ENCODE data around the gene DCLK1. TPM values are rescaled to one million over a fixed set of nuclear protein-coding genes. Genes with fewer than 3 reads are reported as not detected.
"Not testable (repeated sequence)": the region's sequence is repeated elsewhere in the genome, so short reads cannot be mapped to it uniquely, and the experiment has no call there.

Gene DCLK1
- polyA plus RNA-seq, 6 donors from 2014 or later, result not detected

GRCh38 chr13:35977060-35977459 is 154.1 kb downstream of the DCLK1 start:
- no peak overlapping the region for H3K27ac Mint-ChIP-seq
- no peak for ATAC-seq (ENCODE audit: low read depth in 2 of 2)
- no peaks in the 10 kb centered on the region for H3K4me1 Mint-ChIP-seq

DNA sequence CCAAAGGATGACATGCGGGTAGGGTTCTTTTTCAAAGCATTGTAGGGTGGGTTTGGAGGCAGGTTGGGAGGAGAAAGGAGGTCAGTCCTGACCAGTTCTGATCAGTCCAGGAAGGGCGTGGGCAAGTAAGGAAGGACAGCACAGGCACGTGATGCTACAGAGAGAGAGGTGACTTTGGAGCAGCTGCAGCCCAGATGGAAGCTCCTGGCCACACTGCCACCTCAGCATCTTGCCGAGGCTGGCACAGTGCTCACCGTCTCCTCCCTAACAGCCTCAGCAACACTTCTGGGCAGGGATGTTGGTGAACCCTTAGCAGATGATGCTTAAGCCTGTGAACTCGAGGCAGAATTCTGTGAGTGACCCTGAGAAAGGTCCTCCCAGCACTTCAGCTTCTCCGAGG is 155.1 kb downstream of the DCLK1 start:
- Mint-ChIP-seq H3K4me3 (no peak overlapping the region), H3K9me3 (peaks cover 0 to 17% (median 9%) of the 10 kb centered on the region in 7 donors)

More at GRCh38 chr13:35977060-35977459, 154.1 kb downstream of the DCLK1 start:
- DNase-seq, result no peak
- H3K36me3 Mint-ChIP-seq, result no peaks in the 10 kb centered on the region
- H3K4me3 Mint-ChIP-seq, result no peak overlapping the region
- H3K27me3 Mint-ChIP-seq, result peaks cover 0 to 9% (median 0%) of the 10 kb centered on the region in 3 donors
- H3K9me3 Mint-ChIP-seq, result peaks cover 0 to 16% (median 9%) of the 10 kb centered on the region in 7 donors

GRCh38 chr13:35966951-35967350 is 164.2 kb downstream of the DCLK1 start:
- peaks cover 0 to 16% (median 8%) of the 10 kb centered on the region in 7 donors for H3K9me3 Mint-ChIP-seq
- H3K4me3 Mint-ChIP-seq; H3K4me1 Mint-ChIP-seq; ATAC-seq (ENCODE audit: low read depth in 2 of 2); H3K27ac Mint-ChIP-seq; H3K36me3 Mint-ChIP-seq; H3K27me3 Mint-ChIP-seq; DNase-seq: not testable (repeated sequence)

More for the DNA sequence above, 155.1 kb downstream of the DCLK1 start:
- no peak for DNase-seq
- Mint-ChIP-seq H3K4me1 (no peaks in the 10 kb centered on the region), H3K27ac (no peak overlapping the region), H3K36me3 (no peaks in the 10 kb centered on the region), H3K27me3 (peaks cover 0 to 5% (median 0%) of the 10 kb centered on the region in 3 donors)
- ATAC-seq (ENCODE audit: low read depth in 2 of 2), result no peak

- H3K27me3 Mint-ChIP-seq, result no peaks in the 10 kb centered on the region
- H3K9me3 Mint-ChIP-seq, result peaks cover 0 to 14% (median 8%) of the 10 kb centered on the region in 7 donors
- no peaks in the 10 kb centered on the region for H3K36me3 Mint-ChIP-seq
- no peaks in the 10 kb centered on the region for H3K4me1 Mint-ChIP-seq
- H3K27ac Mint-ChIP-seq, result no peak overlapping the region
- H3K4me3 Mint-ChIP-seq, result no peak overlapping the region
- ATAC-seq (ENCODE audit: low read depth in 2 of 2), result no peak
- DNase-seq, result no peak
Observed at GRCh38 chr13:35966024-35966423, 165.2 kb downstream of the DCLK1 start.

GRCh38 chr13:35965226-35965927 is 165.8 kb downstream of the DCLK1 start:
- H3K9me3 Mint-ChIP-seq, result peaks cover 2 to 14% (median 5%) of the 10 kb centered on the region in 7 donors
- H3K4me1 Mint-ChIP-seq, result no peaks in the 10 kb centered on the region
- H3K4me3 Mint-ChIP-seq, result no peak overlapping the region
- H3K27ac Mint-ChIP-seq, result no peak overlapping the region
- ATAC-seq (ENCODE audit: low read depth in 2 of 2) (no peak), DNase-seq (no peak)
- H3K27me3 Mint-ChIP-seq, result no peaks in the 10 kb centered on the region
- H3K36me3 Mint-ChIP-seq, result no peaks in the 10 kb centered on the region

DNA sequence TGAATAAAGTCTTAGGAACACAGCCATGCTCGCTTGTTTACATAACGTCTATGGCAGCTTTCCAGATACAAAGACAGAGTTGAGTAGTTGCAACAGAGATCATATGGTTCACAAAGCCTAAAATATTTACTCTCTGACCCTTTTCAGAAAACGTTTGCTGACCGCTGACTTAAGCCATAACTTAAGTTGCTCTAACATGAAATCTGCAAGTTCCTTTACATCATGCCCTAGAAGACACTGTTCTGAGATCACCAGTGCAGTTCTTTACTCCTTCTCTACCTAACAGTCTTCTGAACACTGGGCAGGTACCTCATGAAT is 166.4 kb downstream of the DCLK1 start:
- Mint-ChIP-seq H3K27me3 (no peaks in the 10 kb centered on the region), H3K4me1 (no peaks in the 10 kb centered on the region), H3K9me3 (peaks cover 2 to 14% (median 5%) of the 10 kb centered on the region in 7 donors), H3K4me3 (no peak overlapping the region), H3K27ac (no peak overlapping the region), H3K36me3 (no peaks in the 10 kb centered on the region)
- DNase-seq (no peak), ATAC-seq (ENCODE audit: low read depth in 2 of 2) (no peak)

DNA sequence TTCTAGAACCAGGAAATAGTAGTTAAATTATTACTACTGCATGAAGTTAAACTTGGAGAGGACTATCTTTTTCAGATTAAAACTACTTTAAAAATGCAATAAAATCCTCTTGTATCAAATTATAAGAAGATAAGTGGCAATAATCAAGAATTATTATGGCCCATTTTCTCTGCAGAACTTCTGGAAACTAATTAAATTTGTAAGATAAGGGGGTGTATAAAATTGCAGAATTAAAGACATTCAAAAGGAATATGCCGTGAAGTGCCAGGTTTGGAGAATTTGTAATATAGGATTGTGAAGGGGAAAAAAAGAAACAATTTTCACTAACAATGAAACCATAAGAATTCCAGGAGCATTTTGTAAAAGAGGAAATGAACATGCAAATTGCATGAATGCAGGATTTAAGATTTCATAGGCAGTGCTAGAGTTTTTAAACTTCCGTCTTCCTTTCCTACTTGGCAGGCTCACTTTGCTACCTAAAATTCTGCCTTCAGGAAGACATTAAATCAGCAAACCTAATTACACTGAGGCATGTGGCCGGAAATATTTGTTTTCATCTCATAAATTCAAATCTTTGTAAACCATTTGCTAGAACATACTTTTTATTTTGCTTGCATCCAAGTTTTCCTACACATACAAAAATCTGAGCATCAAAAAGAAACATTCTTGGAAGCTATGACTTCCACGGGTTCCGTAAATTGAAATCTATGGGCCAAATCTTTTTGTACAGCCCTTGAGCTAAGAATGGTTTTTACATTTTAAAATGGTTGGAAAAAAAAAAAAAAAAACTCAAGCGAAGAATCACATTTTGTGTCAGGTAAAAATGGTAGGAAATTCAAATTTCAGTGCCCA is 166.9 kb downstream of the DCLK1 start:
- H3K9me3 Mint-ChIP-seq, result peaks cover 2 to 10% (median 5%) of the 10 kb centered on the region in 7 donors
- no peak for ATAC-seq (ENCODE audit: low read depth in 2 of 2)

GRCh38 chr13:35961461-35962220 is 169.5 kb downstream of the DCLK1 start:
- no peak for DNase-seq
- ATAC-seq (ENCODE audit: low read depth in 2 of 2), result no peak
- H3K27ac Mint-ChIP-seq, result no peak overlapping the region
- H3K4me1 Mint-ChIP-seq, result no peaks in the 10 kb centered on the region
- no peak overlapping the region for H3K4me3 Mint-ChIP-seq
- no peaks in the 10 kb centered on the region for H3K36me3 Mint-ChIP-seq
- peaks cover 0 to 6% (median 2%) of the 10 kb centered on the region in 7 donors for H3K9me3 Mint-ChIP-seq
- no peaks in the 10 kb centered on the region for H3K27me3 Mint-ChIP-seq

More for the DNA sequence above, 166.9 kb downstream of the DCLK1 start:
- H3K4me3 Mint-ChIP-seq, result no peak overlapping the region
- no peak overlapping the region for H3K27ac Mint-ChIP-seq
- H3K4me1 Mint-ChIP-seq, result no peaks in the 10 kb centered on the region
- H3K36me3 Mint-ChIP-seq, result no peaks in the 10 kb centered on the region
- no peaks in the 10 kb centered on the region for H3K27me3 Mint-ChIP-seq
- DNase-seq, result no peak

- no peak for ATAC-seq (ENCODE audit: low read depth in 2 of 2)
- Mint-ChIP-seq H3K27ac (no peak overlapping the region), H3K9me3 (peaks cover 0 to 5% (median 2%) of the 10 kb centered on the region in 7 donors), H3K36me3 (no peaks in the 10 kb centered on the region), H3K4me3 (no peak overlapping the region), H3K27me3 (no peaks in the 10 kb centered on the region), H3K4me1 (no peaks in the 10 kb centered on the region)
- DNase-seq, result no peak
Observed at GRCh38 chr13:35961002-35961401, 170.2 kb downstream of the DCLK1 start.

- H3K36me3 Mint-ChIP-seq, result no peaks in the 10 kb centered on the region
- ATAC-seq (ENCODE audit: low read depth in 2 of 2), result no peak
- H3K27me3 Mint-ChIP-seq, result no peaks in the 10 kb centered on the region
- H3K4me3 Mint-ChIP-seq, result no peak overlapping the region
- H3K9me3 Mint-ChIP-seq, result peaks cover 0 to 2% (median 0%) of the 10 kb centered on the region in 7 donors
- H3K27ac Mint-ChIP-seq, result no peak overlapping the region
- DNase-seq, result no peak
- H3K4me1 Mint-ChIP-seq, result no peaks in the 10 kb centered on the region
Observed at GRCh38 chr13:35957996-35958395, 173.2 kb downstream of the DCLK1 start.

- peaks cover 0 to 2% (median 0%) of the 10 kb centered on the region in 7 donors for H3K9me3 Mint-ChIP-seq
- no peaks in the 10 kb centered on the region for H3K36me3 Mint-ChIP-seq
- no peak overlapping the region for H3K27ac Mint-ChIP-seq
- H3K4me1 Mint-ChIP-seq, result no peaks in the 10 kb centered on the region
- no peak for DNase-seq
- no peak overlapping the region for H3K4me3 Mint-ChIP-seq
- no peak for ATAC-seq (ENCODE audit: low read depth in 2 of 2)
- H3K27me3 Mint-ChIP-seq, result no peaks in the 10 kb centered on the region
Observed at GRCh38 chr13:35957241-35957731, 173.9 kb downstream of the DCLK1 start.

GRCh38 chr13:35956074-35956473 is 175.1 kb downstream of the DCLK1 start:
- Mint-ChIP-seq H3K4me1 (no peaks in the 10 kb centered on the region), H3K4me3 (no peak overlapping the region), H3K36me3 (no peaks in the 10 kb centered on the region), H3K27me3 (no peaks in the 10 kb centered on the region), H3K27ac (no peak overlapping the region), H3K9me3 (peaks cover 0 to 5% (median 2%) of the 10 kb centered on the region in 7 donors)
- ATAC-seq (ENCODE audit: low read depth in 2 of 2) (no peak), DNase-seq (no peak)

GRCh38 chr13:35954207-35954560 is 177.0 kb downstream of the DCLK1 start:
- no peak overlapping the region for H3K4me3 Mint-ChIP-seq
- peaks cover 0 to 5% (median 0%) of the 10 kb centered on the region in 7 donors for H3K9me3 Mint-ChIP-seq
- H3K36me3 Mint-ChIP-seq, result no peaks in the 10 kb centered on the region
- H3K4me1 Mint-ChIP-seq, result no peaks in the 10 kb centered on the region
- ATAC-seq (ENCODE audit: low read depth in 2 of 2) (no peak), DNase-seq (no peak)
- H3K27ac Mint-ChIP-seq, result no peak overlapping the region
- no peaks in the 10 kb centered on the region for H3K27me3 Mint-ChIP-seq
